Trophoblast cell (in vitro differentiated cells and primary cell): Measurements from ENCODE around the gene SLPI.
A peak's percentile ranks its signal among the peaks of the same experiment; 100 is the strongest.

Experiments
- DNase-seq, 2 donors: peaks; one replicate each; pipeline ENCODE4 v3.0.0-alpha.2; 2016
- H2AFZ ChIP-seq: 2 replicates; pipeline ENCODE4 v1.6.1; 2013; ENCODE audit warnings: low read length, moderate library complexity, mild to moderate bottlenecking; ENCODE audit not compliant: insufficient read depth, poor library complexity
- H2AK5ac ChIP-seq: 2 replicates; pipeline ENCODE4 v1.6.1; 2013; ENCODE audit warnings: mild to moderate bottlenecking, low read length
- H2BK120ac ChIP-seq: 2 replicates; pipeline ENCODE4 v1.6.1; 2013; ENCODE audit warnings: low read length, mild to moderate bottlenecking, moderate library complexity; ENCODE audit not compliant: insufficient read depth, poor library complexity
- H2BK12ac ChIP-seq: 2 replicates; pipeline ENCODE4 v1.6.1; 2013; ENCODE audit warnings: mild to moderate bottlenecking, low read length, moderate library complexity
- H2BK5ac ChIP-seq: 2 replicates; pipeline ENCODE4 v1.6.1; 2013; ENCODE audit warnings: low read length, low read depth, moderate library complexity, mild to moderate bottlenecking; ENCODE audit not compliant: poor library complexity
- H3K14ac ChIP-seq: 2 replicates; pipeline ENCODE4 v1.6.1; 2013; ENCODE audit warnings: mild to moderate bottlenecking, low read length
- H3K18ac ChIP-seq: 2 replicates; pipeline ENCODE4 v1.6.1; 2013; ENCODE audit warnings: mild to moderate bottlenecking, low read length
- H3K23ac ChIP-seq: 2 replicates; pipeline ENCODE4 v1.6.1; 2013; ENCODE audit warnings: low read length
- H3K27ac ChIP-seq: 2 replicates; pipeline ENCODE4 v1.5.1; 2013; ENCODE audit warnings: low read depth, mild to moderate bottlenecking, inconsistent platforms, low read length, moderate library complexity
- H3K27me3 ChIP-seq: 2 replicates; pipeline ENCODE4 v1.6.1; 2013; ENCODE audit warnings: inconsistent platforms, mild to moderate bottlenecking, low read length, moderate library complexity; ENCODE audit not compliant: insufficient read depth
- H3K36me3 ChIP-seq, 2 experiments: 1 replicate in 1 of 2; 2 replicates in 1 of 2; pipeline ENCODE4 v1.6.1; 2013; ENCODE audit warnings: low read length in 2 of 2, mild to moderate bottlenecking in 2 of 2, moderate library complexity in 1 of 2; ENCODE audit not compliant: insufficient read depth in 2 of 2, control insufficient read depth in 1 of 2
- H3K4ac ChIP-seq: 2 replicates; pipeline ENCODE4 v1.6.1; 2013; ENCODE audit warnings: low read depth, mild to moderate bottlenecking, low read length, moderate library complexity
- H3K4me1 ChIP-seq, 2 experiments: 1 replicate in 1 of 2; 2 replicates in 1 of 2; pipeline ENCODE4 v1.6.1; 2013; ENCODE audit warnings: low read length in 2 of 2, mild to moderate bottlenecking in 2 of 2, moderate library complexity in 1 of 2; ENCODE audit not compliant: insufficient read depth in 2 of 2, control insufficient read depth in 1 of 2
- H3K4me2 ChIP-seq: 2 replicates; pipeline ENCODE4 v1.6.1; 2013; ENCODE audit warnings: inconsistent platforms, mild to moderate bottlenecking, low read length, moderate library complexity
- H3K4me3 ChIP-seq: 2 replicates; pipeline ENCODE4 v1.5.1; 2013; ENCODE audit warnings: mild to moderate bottlenecking, low read depth, low read length, inconsistent platforms
- H3K79me1 ChIP-seq: one replicate; pipeline ENCODE4 v1.6.1; 2013; ENCODE audit warnings: low read length
- H3K79me2 ChIP-seq: 2 replicates; pipeline ENCODE4 v1.6.1; 2013; ENCODE audit warnings: low read length, mild to moderate bottlenecking; ENCODE audit not compliant: control insufficient read depth, insufficient read depth, poor library complexity
- H3K9ac ChIP-seq: 2 replicates; pipeline ENCODE4 v1.6.1; 2013; ENCODE audit warnings: mild to moderate bottlenecking, low read length
- H3K9me3 ChIP-seq: 2 replicates; pipeline ENCODE4 v1.6.1; 2013; ENCODE audit warnings: low read depth, mild to moderate bottlenecking, control low read depth, inconsistent platforms, low read length; ENCODE audit not compliant: insufficient read depth
- H4K12ac ChIP-seq: 2 replicates; pipeline ENCODE4 v1.6.1; 2013; ENCODE audit warnings: low read depth, mild to moderate bottlenecking, low read length, moderate library complexity
- H4K8ac ChIP-seq: 2 replicates; pipeline ENCODE4 v1.6.1; 2013; ENCODE audit warnings: low read depth, mild to moderate bottlenecking, low read length, moderate library complexity
- H4K91ac ChIP-seq: one replicate; pipeline ENCODE4 v1.6.1; 2013; ENCODE audit warnings: low read depth, mild to moderate bottlenecking, low read length, moderate library complexity
- WGBS: extraction: QIAGEN DNeasy Blood & Tissue Kit; methylation state at CpG from one replicate; pipeline ENCODE4 v1.1.7; 2013; ENCODE audit warnings: missing lambda C conversion rate; ENCODE audit not compliant: insufficient read length, insufficient coverage; ENCODE audit errors: extremely low coverage; 5-methylcytosine and 5-hydroxymethylcytosine counted together

The SLPI gene

DNA sequence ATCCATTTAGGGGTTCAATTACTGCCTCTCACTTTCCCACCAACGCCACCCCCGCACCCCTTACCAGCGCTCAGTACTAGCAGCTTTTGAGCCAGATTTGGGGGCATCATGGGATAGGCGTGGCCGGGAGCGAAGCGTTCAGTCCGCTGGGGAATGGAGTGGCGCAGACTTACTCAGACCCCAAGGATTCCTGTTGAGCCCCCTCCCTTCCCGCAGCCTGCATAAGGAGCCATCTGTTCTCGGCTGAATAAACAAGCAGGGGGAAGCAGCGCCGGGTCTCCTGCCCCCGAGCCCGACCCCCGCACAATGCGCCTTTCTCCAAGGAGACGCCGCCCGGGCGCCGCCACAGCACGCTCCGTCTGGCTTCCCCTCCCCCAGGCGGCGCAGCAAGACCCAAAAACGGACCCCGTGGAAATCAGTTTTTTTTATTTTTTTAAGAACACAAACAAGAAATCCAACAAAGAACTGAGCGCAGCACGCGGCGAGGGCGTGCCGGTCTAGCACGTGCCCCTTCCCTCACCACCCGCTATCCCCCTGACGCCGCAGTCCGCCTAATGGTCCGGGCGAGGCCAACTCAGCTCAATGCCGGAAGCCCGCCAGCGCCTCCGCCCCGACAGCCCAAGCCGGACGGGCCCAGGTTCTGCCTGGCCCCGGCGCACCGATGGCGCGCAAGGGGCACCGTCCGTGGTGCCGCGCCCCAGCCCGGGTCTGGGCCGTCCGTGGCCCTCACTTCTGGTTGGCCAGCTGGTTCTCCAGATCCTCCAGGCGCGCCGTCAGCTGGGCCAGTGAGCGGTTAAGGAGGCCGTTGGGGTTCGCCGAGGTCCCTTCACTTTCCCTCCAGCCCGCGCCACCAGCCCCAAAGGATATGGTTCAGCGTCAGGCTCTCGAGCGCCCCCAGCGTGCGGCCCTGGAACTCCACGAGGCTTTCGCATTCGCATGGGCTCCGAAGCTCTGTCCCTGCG is 39.0 kb upstream of the SLPI start:
- no peak overlapping the region for H2AK5ac ChIP-seq
- no peak overlapping the region for H2BK5ac ChIP-seq
- H3K4me3 ChIP-seq: peak overlapping the region; percentile 69
- no CpG with 5 or more reads among the region's 79 CpGs for WGBS
- peak overlapping the region; percentile 82 for H3K4me2 ChIP-seq
- peak; percentile 61 to 83 for DNase-seq
- peak overlapping the region; percentile 37 for H2BK12ac ChIP-seq
- peak overlapping the region; percentile 75 for H3K14ac ChIP-seq
- no peaks in the 10 kb centered on the region for H3K36me3 ChIP-seq
- no peaks in the 10 kb centered on the region for H3K9me3 ChIP-seq
- peaks cover 6% of the 10 kb centered on the region for H3K27me3 ChIP-seq
- peak overlapping the region; percentile 72 for H4K91ac ChIP-seq
- H3K18ac ChIP-seq: peak overlapping the region; percentile 65
- H3K27ac ChIP-seq: no peak overlapping the region
- H3K4me1 ChIP-seq: peaks cover 3 to 8% of the 10 kb centered on the region in 2 experiments
- no peak overlapping the region for H3K23ac ChIP-seq
- H2AFZ ChIP-seq: peak overlapping the region; percentile 92
- no peaks in the 10 kb centered on the region for H3K79me2 ChIP-seq
- peak overlapping the region; percentile 34 for H2BK120ac ChIP-seq
- H4K8ac ChIP-seq: peak overlapping the region; percentile 90
- peak overlapping the region; percentile 33 for H3K9ac ChIP-seq
- peaks cover 5% of the 10 kb centered on the region for H3K79me1 ChIP-seq
- peak overlapping the region; percentile 19 for H3K4ac ChIP-seq
- H4K12ac ChIP-seq: peak overlapping the region; percentile 76

DNA sequence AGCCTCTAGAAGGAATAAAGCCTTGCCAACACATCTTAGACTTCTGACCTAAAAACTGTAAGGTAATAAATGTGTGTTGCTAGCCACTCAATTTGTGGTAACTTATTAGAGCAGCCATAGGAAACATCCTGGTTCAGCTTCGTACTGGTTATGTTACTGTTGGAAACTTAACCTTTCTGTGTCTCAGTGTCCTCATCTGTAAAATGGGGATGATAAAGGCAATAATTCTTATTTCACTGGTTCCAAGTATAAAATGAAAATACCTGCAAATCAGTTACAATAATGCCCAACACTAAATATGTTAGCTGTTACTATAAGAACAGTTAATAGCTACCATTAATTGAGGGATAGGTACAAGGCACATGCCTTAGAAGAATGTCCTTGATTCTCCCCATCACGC is 38.0 kb upstream of the SLPI start:
- Histone ChIP-seq H4K91ac (no peak overlapping the region), H3K14ac (no peak overlapping the region), H3K9me3 (no peaks in the 10 kb centered on the region), H3K18ac (no peak overlapping the region), H3K36me3 (no peaks in the 10 kb centered on the region), H2BK120ac (no peak overlapping the region), H4K12ac (no peak overlapping the region), H2BK5ac (no peak overlapping the region), H3K79me1 (peaks cover 5% of the 10 kb centered on the region), H3K23ac (no peak overlapping the region), H3K4me2 (no peak overlapping the region), H3K4me3 (no peak overlapping the region), H4K8ac (no peak overlapping the region), H3K27ac (no peak overlapping the region), H3K9ac (no peak overlapping the region), H3K4me1 (peaks cover 3 to 8% of the 10 kb centered on the region in 2 experiments), H2BK12ac (no peak overlapping the region), H3K4ac (no peak overlapping the region), H2AK5ac (no peak overlapping the region), H3K79me2 (no peaks in the 10 kb centered on the region), H3K27me3 (peaks cover 6% of the 10 kb centered on the region), H2AFZ (no peak overlapping the region)
- no CpG with 5 or more reads among the region's 2 CpGs for WGBS
- no peak for DNase-seq

DNA sequence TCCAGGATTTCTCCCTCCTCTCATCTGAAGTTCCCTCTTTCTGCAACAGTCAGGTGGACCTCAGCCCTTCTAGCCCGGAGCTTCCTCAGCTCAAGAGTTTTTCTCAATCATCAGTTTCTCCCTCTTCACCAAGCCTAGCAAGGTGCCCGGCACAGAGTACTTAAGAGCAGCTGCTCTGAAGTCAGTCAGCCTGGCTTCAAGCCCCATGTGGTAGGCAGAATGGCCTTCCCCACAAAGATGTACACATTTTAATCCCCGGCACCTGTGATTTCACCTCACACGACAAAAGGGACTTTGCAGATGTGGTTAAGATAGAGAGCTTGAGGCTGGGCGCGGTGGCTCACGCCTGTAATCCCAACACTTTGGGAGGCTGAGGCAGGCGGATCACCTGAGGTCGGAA is 37.2 kb upstream of the SLPI start:
- H3K9me3 ChIP-seq: no peaks in the 10 kb centered on the region
- H3K27ac ChIP-seq: no peak overlapping the region
- no peak overlapping the region for H4K8ac ChIP-seq
- H2BK12ac ChIP-seq: no peak overlapping the region
- no peak overlapping the region for H3K18ac ChIP-seq
- H3K36me3 ChIP-seq: no peaks in the 10 kb centered on the region
- H4K91ac ChIP-seq: no peak overlapping the region
- no peak for DNase-seq
- peaks cover 6% of the 10 kb centered on the region for H3K27me3 ChIP-seq
- no peak overlapping the region for H3K23ac ChIP-seq
- H3K9ac ChIP-seq: no peak overlapping the region
- H3K4me2 ChIP-seq: no peak overlapping the region
- H3K4ac ChIP-seq: no peak overlapping the region
- H3K4me1 ChIP-seq: peaks cover 3 to 8% of the 10 kb centered on the region in 2 experiments
- no CpG with 5 or more reads among the region's 9 CpGs for WGBS
- H2AFZ ChIP-seq: no peak overlapping the region
- H3K14ac ChIP-seq: no peak overlapping the region
- H4K12ac ChIP-seq: no peak overlapping the region
- no peak overlapping the region for H2BK5ac ChIP-seq
- H3K79me2 ChIP-seq: no peaks in the 10 kb centered on the region
- H3K4me3 ChIP-seq: no peak overlapping the region
- H2BK120ac ChIP-seq: no peak overlapping the region
- H2AK5ac ChIP-seq: no peak overlapping the region
- peaks cover 5% of the 10 kb centered on the region for H3K79me1 ChIP-seq

GRCh38 chr20:45290677-45291355 is 36.5 kb upstream of the SLPI start:
- DNase-seq: peak; percentile 63 to 89
- WGBS: no CpG with 5 or more reads among the region's 8 CpGs
- Histone ChIP-seq H3K23ac (no peak overlapping the region), H2AK5ac (no peak overlapping the region), H3K27ac (no peak overlapping the region), H3K4me3 (no peak overlapping the region), H3K79me2 (no peaks in the 10 kb centered on the region), H2BK5ac (no peak overlapping the region), H3K4ac (no peak overlapping the region), H3K18ac (no peak overlapping the region), H3K27me3 (peaks cover 6% of the 10 kb centered on the region), H2AFZ (no peak overlapping the region), H3K79me1 (peaks cover 5% of the 10 kb centered on the region), H4K8ac (no peak overlapping the region), H3K9me3 (no peaks in the 10 kb centered on the region), H4K12ac (no peak overlapping the region), H3K36me3 (no peaks in the 10 kb centered on the region), H3K9ac (no peak overlapping the region), H3K14ac (no peak overlapping the region), H2BK12ac (no peak overlapping the region), H4K91ac (no peak overlapping the region), H2BK120ac (no peak overlapping the region), H3K4me1 (peaks cover 3 to 8% of the 10 kb centered on the region in 2 experiments), H3K4me2 (no peak overlapping the region)
